Stimulated activated CD8-positive, alpha-beta memory T cell treated with anti-CD3 and anti-CD28 coated beads, Interleukin-12 subunit alpha, Interleukin-12 subunit beta, amount 100 ng/mL, for 1 hour (primary cell): ENCODE data around the gene PPL.
"Not testable (repeated sequence)": the region's sequence is repeated elsewhere in the genome, so short reads cannot be mapped to it uniquely, and the experiment has no call there.

Experiments used
- DNase-seq: peaks from one replicate; pipeline ENCODE4 v3.0.0-alpha.2; 2020; ENCODE audit warnings: low read depth

PPL gene, protein sequence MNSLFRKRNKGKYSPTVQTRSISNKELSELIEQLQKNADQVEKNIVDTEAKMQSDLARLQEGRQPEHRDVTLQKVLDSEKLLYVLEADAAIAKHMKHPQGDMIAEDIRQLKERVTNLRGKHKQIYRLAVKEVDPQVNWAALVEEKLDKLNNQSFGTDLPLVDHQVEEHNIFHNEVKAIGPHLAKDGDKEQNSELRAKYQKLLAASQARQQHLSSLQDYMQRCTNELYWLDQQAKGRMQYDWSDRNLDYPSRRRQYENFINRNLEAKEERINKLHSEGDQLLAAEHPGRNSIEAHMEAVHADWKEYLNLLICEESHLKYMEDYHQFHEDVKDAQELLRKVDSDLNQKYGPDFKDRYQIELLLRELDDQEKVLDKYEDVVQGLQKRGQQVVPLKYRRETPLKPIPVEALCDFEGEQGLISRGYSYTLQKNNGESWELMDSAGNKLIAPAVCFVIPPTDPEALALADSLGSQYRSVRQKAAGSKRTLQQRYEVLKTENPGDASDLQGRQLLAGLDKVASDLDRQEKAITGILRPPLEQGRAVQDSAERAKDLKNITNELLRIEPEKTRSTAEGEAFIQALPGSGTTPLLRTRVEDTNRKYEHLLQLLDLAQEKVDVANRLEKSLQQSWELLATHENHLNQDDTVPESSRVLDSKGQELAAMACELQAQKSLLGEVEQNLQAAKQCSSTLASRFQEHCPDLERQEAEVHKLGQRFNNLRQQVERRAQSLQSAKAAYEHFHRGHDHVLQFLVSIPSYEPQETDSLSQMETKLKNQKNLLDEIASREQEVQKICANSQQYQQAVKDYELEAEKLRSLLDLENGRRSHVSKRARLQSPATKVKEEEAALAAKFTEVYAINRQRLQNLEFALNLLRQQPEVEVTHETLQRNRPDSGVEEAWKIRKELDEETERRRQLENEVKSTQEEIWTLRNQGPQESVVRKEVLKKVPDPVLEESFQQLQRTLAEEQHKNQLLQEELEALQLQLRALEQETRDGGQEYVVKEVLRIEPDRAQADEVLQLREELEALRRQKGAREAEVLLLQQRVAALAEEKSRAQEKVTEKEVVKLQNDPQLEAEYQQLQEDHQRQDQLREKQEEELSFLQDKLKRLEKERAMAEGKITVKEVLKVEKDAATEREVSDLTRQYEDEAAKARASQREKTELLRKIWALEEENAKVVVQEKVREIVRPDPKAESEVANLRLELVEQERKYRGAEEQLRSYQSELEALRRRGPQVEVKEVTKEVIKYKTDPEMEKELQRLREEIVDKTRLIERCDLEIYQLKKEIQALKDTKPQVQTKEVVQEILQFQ (N-terminal part only)

DNA sequence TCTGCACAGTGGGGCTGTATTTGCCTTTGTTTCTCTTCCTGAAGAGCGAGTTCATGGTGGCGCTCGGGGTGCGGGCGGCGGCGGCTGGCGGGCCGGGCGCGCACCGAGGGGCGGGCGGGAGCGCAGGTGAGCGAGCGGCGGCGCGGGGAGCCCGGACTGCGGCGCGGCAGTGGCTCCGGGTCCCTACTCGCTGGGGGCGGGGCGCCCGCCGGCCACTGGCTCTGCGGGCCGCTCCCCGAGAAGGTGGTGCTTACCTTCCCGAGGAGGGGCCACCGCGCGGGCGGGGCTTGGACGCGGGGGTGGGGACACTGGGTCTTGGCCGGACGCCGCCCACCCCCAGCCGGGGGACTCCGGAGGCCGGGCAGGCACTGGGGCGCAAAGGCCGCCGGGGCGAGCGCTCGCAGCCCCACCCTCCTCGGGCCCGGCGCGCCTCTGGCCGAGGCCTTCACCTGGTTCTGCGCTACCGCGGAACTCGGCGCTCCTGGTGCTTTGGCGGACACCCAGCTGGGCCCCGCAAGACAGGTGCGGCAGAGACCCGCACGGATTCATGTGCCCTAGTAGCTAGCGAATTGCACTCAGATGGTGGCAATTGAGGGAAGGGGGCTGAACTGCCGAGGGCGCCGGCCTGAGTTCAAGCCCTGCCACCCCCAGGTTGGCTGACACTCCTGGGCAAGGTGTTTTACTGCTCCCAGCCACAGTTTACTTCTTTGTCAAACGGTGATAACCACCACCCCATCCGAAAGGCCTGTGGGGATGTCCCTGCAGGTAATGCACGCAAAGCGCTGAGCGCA is at the start of gene PPL:
Gene PPL, minus strand, starts transcription at position 158 of the 791 bp plus-strand sequence. Its CDS starts 103 bp downstream, at position 55.
- DNase-seq, result no peak

DNA sequence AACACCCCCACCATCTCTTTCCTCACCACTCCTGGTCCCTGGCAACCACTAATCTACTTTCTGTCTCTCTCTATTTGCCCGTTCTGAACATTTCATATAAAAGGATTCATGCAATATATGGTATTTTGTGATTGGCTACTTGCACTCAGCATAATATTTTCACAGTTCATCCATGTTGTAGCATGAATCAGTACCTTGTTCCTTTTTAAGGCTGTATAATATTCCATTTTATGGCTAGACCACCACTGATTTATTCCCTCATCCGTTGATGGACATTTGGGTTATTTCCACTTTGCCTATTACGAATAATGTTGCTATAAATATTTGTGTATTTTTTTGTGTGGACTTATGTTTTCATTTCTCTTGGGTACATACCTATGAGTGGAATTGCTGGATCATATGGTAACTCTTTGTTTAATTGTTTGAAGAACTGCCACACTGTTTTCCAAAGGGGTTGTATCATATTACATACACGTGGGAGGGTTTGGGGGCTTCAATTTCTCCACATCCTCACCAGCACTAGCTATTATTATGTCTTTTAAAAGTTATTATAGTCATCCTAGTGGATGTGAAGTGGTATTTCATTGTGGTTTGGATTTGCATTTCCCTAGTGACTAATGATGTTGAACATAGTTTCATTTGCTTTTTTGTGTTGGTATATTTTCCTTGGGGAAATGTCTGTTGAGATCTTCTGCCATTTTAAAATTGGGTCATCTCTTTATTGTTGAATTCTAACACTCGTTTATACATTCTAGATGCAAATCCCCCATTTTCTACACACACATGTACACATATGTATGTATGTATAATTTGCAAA is 47.4 kb upstream of the PPL start:
- DNase-seq, result no peak

DNA sequence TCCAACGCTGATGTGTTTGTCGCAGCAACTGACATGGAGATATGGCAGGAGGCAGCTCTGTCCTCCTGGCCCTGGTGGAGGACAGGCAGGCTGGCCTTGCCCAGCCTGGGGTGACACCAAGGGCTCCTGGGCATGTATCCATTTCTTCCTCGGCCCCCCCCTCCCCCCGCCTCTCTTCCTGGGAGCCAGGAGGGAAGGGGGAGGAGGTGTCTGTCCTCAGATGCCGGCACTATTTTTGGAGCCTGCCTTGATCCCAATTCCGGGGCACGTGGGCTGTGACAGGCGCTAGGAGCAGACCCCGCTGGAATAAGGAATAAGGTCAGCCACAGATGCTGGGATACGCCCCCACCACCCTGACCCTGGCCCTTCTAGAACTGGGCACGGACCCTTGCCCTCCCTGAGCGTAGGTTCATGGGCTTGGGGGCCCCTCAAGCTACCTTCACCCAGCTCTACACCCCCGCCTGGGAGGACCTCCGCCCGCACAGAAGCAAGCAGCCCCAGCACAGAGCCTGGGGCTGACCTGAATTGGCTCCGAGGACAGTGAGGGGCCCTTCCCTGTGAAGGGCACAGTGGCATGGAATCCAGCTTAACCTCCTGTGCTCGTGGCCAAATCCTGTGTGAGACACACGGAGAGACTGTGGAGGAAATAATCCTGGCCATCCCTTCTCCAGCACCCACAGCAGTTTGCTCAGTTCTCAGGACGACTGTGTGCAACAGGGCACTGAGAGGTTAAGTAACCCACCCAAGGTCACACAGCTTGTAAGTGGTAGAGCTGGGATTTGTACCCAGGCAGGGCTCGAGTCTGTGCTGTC is 45.3 kb upstream of the PPL start:
- no peak for DNase-seq

DNA sequence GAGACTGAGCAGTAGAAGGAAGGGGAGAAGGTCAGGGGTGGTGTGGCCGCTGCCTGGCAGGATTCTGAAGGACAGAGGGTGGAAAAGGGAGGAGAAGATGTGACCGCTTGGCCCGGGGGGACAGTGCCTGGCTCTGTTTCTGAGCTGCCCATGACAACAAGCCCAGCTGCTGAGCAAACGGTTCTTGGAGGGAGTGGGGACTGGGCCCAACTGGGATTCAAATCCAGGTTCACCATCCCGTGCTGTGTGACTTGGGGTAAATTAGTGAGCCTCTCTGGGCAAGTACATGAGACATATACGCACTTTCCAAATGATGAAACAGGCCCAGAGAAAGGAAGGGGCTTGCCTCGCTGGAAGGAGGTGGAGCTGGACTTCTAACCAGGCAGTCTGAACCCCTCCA is 44.5 kb upstream of the PPL start:
- no peak for DNase-seq

DNA sequence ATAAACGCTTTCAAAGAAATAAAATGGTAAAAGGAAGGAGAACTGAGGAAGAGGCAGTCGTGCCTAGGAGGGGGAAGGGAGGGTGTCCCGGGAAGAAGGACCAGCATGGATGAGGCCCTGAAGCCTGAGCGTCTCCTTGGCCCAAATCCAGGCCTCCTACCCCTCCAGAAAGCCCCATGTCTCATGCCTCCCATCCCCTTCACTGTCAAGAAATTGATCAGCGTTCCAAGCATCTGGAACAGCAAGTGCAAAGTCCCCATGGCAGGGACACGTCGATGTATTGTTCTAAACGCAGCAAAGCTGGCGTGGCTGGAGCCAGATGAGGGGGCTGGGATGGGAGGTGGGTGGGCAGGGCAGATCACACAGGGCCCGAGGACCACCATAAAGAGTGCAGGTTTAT is 43.7 kb upstream of the PPL start:
- no peak for DNase-seq

DNA sequence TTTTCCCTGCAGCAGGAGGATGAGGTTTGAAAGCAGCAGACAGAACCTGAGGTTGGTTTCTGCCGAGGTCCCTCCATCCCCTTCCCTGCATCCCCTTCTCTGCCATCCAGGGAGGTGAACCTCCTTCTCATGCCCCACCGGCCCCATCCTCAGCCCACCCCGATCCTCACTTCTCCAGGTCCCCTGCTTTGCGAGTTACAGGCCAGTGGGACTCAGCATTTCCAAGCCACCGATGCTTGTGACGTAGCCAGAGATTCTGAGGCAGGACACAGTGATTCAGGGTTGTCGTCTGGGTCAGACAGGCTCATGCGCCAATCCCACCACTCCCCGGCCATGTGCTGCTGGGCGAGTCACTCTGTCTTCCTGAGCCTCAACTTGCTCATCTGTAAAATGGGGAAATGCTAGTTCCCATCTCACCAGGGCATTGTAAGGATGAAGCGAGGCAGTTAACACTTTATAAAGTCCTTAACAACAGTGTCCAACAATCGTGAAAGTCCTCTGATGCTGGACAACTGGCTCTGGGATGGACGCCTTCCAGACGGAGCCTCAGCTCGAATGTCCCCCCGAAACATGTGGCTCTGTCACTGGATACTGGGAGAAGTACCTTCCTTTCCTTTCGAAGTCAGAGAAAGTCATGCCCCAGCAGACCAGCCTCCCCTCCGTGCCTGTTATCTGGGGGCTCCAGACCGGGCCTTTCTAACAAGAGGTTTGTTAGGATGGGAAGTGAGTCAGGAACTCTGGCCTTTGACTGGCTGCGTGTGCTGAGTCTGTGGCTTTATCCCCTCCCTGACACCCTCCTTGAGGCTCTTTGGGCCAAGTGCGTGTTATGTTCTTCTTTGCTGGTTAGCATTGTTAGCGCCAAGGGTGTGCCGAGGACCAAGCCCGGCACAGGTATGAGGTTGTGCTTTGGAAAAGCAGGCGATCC is 43.0 kb upstream of the PPL start:
- DNase-seq, result no peak

DNA sequence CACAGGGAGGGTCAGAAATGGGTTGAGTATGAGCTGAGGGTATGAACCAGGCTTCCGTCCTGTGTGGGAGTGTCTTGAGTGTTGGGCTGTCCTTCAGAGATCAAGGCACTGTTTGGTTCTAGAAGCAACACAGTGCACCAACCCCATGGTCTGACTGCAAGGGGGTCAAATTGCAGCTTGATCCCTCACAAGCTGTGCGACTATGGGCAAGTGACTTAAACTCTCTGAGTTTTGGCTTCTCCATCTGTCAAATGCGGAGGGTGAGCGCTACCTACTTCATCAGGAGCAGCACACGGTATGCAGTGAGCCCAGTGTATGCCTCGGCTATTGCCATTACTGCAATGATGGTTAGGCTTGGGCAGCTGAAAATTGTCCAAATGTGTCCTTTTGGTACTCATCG is 42.2 kb upstream of the PPL start:
- no peak for DNase-seq

DNA sequence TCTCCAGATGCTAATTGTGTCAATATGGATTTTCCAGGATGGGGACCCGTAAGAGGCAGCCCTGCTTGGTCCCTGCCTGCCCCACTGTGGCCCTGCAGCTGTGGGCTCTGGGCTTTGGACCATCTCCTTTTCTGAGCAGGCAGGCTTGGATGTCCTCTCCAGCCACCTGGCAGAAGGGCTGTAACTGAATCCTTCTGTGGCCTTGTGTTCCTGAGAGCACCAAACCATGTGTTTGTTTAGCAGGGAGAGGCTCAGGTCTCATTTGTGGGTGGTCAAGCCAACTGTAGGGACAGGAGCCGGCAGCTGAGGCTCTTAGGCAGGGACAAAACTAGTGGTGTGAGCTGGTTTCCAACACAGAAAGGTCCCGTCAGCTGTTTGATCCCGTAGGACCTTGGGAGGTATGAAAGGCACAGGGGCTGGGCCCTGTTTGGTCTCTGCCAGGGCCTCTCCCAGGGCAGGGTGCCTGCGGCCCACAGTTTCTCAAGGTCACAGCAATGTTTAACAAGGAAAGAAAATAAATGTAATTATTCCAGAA is 39.7 kb upstream of the PPL start:
- DNase-seq, result no peak

DNA sequence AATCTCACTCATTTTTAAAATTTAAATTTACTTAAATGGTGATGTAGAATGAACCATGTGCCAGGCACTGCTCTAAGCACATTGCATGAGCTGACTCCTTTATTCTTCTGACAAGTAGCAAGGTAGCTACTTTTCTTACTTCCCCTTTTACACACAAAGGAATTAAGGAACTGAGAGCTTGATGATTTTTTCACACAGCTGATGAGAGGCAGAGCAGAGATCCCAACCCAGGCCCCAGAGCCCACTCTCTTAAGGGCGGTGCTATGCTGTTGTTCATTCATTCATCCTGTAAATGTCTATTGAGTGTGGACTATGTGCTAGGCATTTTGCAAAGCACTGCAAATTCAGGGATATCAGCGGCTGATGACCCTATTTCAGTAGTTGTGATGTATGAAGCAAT is 39.1 kb upstream of the PPL start:
- DNase-seq, result no peak

DNA sequence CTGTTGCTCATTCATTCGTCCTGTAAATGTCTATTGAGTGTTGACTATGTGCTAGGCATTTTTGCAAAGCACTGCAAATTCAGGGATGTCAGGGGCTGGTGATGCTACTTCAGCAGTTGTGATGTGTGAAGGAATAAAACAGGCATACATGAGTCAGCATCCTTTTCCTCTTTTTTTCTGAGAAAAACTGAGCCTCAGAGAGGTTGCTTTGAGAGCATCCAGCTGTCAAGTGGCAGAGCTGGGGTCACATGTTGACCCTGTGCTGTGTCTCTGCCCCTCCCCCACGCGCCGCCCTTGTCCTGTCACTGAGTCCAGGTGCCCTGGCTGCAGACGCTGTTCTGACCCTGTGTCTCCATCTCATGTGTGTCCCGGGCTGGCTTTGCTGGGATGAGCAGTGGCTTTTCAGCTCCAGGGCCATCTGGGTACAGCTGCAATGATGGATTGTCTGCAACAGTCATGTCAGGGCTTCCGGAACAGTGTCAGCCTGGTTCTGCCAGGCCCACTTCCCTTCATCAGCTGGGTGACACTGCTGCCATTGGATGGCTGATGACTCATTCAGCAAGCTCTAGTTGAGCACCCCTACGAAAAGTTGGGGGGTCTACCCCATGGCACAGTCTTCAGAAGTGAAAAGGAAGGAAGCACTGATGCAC is 36.1 kb upstream of the PPL start:
- no peak for DNase-seq

DNA sequence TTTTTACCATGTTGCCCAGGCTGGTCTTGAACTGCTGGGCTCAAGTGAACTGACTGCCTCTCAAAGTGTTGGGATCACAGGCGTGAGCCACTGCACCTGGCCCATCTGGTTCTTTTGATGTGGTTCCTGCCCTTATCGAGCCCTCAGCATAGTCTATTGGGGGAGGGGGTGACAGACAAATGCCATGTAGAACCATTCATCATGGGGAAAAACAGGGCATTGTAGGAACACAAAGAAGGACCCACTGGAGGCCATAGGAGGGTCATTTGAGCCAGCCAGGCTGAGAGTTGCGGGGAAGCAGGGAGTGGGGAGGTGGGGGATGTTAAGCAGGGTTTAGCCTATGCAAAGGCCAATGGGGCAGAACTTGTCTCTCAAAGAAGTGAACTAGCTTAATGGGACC is 33.1 kb upstream of the PPL start:
- DNase-seq, result no peak

DNA sequence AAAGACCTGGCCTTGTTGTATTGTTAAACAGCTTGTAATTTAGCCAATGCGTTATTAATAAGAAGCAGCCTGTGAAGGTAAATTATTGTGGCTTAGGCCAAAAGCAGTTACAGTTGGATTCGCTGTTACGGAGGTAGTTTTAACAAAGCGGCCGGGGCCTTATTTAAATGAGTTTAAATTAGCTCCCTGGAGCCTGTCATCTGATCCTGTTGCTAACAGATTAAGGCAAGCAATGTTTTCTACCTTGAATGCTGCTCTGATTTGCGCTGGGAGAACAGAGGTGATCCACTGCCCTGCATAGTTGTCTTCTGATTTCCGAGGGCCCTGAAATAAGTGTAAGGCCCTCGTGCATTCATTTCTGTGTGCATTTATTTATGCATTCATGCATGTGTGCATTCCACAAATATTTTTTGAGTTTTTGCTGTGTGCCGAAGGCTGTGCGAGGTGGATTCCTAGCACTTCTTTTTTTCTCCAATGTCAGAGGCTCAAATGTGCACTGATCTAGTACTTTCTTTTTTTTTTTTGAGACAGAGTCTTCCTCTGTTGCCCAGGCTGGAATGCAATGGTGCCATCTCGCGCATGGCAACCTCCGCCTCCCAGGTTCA is 32.0 kb upstream of the PPL start:
- no peak for DNase-seq

DNA sequence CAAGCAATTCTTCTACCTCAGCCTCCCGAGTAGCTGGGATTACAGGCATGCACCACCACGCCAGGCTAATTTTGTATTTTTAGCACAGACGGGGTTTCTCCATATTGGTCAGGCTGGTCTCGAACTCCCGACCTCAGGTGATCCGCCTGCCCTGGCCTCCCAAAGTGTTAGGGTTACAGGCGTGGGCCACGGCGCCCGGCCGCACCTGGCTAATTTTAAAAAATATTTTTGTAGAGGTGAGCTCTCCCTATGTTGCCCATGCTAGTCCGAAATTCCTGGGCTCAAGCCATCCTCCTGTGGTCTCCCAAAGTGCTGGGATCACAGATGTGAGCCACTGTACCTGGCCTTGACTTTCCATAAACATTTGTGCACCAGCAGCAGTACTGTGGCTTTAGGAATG is 31.3 kb upstream of the PPL start:
- DNase-seq, result not testable (repeated sequence)

DNA sequence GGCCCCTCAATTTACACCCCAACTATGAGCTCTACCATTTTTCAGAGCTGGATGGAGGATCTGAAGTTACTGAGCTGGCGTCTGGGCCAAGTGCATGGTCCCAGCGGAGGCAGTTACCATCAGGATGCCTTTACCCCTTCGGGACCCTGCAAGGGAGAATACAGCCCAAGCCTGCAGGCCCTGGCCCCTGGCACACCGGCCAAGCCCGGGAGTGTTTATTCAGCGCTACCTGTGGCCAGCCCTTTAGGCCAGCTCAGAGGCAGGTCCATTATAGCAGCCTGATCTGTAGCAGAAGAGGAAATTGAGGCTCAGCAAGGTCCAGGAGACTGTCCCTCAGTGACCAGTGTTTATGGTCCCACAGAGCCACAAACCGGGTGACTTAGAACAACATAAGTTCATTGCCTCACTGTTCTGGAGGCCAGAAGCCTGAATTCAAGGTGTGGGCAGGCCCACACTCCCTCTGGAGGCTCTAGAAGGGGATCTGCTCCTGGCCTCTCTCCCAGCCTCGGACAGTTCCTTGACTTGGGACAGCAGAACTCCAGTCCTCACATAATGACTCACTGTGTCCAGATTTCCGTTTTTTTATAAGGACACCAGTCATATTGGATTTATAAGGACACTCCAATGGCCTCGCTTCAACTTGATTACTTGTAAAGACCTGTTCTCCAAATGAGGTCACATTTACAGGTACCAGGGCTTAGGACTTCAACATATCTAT is 29.9 kb upstream of the PPL start:
- no peak for DNase-seq

DNA sequence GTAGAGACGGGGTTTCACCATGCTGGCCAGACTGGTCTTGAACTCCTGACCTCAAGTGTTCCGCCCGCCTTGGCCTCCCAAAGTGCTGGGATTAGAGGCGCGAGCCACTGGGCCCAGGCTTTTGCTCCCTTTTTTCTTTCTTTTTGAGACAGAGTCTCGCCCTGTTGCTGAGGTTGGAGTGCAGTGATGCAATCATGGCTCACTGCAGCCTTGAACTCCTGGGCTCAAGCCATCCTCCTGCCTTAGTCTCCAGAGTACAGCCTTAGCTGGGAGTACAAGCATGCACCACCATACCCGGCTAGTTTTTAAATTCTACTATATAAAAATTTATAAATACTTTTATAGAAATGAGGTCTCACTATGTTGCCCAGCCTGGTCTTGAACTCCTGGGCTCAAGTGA is 26.6 kb upstream of the PPL start:
- DNase-seq, result not testable (repeated sequence)

DNA sequence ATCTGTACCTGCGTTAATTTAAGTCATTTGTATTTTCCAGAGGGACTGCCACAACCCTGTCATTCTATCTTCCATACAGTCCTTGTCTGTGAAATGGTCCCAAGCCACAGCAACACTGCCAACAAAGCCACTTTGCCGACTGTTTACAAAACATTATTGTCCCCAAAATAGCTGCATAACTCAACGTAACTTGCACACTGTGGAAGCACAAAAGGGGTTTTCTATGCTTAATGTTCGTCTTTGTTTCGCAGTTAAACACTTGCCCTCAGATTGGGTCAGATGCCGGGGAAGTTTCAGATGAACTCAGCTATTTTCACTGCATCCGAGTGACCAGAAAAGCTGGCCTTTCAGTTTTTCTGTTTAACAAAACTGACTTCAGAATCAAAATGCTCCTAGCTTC is 25.8 kb upstream of the PPL start:
- DNase-seq, result no peak

DNA sequence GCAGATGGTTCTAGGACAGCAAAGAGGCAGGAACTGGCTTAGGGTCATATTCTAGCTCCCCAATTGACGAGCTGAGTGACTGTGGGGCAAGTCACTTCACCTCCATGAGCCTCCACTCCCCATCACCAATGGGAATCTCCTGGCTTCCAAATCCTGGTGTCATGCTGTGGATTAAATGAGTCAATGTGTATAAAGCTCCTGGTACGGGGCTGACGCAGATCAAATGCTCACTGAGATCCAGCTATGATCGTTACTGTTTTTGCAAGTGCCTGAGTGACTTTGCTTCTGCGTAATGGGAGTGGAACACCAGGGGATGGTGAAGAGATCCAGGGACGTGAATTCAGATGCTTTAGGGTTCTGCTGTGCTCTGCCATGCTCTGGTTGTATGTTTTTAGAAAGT is 23.6 kb upstream of the PPL start:
- no peak for DNase-seq
